ENCODE measurements around the gene SERPINI1.

SERPINI1 gene, protein sequence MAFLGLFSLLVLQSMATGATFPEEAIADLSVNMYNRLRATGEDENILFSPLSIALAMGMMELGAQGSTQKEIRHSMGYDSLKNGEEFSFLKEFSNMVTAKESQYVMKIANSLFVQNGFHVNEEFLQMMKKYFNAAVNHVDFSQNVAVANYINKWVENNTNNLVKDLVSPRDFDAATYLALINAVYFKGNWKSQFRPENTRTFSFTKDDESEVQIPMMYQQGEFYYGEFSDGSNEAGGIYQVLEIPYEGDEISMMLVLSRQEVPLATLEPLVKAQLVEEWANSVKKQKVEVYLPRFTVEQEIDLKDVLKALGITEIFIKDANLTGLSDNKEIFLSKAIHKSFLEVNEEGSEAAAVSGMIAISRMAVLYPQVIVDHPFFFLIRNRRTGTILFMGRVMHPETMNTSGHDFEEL

DNA sequence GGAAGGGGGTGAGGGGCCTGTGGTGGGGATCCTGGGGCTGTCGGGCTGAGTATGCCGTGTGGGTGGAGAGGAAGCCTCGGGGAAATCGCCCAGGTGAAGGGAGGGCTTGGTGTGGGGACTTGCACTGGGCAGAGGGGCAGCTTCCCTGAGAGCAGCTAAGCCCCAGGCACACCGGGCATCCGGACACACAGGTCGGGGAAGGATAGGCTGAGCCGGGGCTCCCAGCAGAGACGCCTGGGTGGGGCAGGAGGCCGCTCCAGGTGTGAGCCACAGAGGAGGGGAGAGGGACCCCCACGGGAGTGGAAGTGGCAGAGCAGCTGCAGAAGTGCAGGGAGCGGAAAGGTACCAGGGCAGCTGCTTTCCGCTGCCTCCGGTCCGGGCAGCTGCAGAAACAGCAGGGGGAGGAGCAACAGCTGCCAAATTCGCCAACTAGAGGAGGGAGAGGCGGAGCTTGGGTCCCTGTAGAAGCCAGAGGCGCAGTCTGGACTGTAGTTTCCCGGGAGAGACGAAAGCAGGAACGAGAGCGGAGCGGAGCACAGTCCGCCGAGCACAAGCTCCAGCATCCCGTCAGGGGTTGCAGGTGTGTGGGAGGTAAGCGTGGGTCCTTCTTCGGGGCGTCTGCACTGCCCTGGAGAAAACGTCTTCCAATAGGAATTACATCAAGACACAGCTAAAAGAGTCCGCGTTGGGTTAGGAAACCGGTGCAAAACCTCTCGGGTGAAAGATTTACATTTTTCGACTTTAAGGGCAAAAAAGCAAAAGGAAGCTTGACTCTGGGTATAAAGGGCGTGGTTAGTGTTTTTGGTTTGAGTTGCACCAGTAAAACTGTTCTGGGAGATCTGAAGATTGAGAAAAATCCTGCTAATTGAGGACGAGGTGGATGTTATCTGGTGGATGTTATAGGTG, at the start of gene SERPINI1:
Gene SERPINI1 (plus strand): TSS at position 489 of the 906 bp plus-strand sequence. CDS start 53,408 bp downstream, outside the sequence.
- peak; percentile 75 for DNase-seq

DNA sequence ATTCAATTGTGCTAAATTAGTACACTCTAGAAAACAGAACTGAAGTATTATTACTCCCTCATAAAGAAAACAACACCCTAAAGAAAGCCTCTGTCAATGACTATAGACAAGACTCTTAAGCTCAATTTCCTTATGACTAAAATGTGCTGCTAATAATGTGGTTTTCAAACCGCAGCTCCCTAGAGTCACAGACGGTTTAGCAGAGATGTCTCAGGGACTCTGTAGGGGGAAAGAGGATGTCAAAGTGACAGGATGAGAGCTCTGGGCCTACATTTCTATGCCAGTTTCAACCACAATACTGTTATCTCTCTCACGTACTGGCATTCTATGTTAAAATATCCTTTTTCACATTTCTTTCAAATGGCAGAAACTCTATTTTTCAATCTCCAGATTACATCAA, 44.2 kb upstream of the SERPINI1 start:
- no peak for DNase-seq

DNA sequence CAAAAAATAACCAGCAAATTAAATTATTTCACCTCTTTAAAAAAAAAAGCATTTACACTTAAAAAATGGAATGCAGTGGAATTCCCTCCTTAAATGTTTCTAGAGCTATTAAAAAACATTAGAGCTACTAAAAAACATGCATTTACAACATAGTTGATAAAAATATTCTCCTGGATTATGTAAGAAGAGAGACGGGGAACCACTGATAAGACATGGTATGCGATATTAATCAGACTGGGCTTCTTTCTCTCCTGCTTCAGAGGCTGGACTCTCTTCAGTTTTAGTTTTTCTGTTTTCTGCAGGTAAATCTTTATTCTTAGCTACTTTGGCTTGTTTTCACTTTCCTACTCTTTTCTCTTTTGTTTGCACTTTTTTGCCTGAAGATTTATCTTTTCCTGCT, 41.4 kb upstream of the SERPINI1 start:
- no peak for DNase-seq

DNA sequence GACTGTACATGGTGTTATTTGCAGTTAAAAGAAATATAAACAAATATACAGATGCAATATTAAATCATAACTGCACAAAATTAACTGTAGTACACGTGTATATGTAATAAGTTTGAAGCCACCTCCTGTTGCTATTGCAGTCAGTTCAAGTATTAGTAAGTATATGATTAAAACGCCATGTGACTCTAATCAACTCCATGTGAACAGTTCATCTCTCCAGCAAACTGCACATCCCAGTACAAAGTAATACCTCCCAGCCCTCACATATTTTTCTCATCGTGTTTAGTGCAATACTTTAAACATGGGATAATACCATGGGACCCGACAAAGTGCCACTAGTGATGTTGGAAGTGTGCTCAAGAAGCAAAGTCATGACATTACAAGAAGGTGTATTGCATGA, 35.5 kb upstream of the SERPINI1 start:
- no peak for DNase-seq

DNA sequence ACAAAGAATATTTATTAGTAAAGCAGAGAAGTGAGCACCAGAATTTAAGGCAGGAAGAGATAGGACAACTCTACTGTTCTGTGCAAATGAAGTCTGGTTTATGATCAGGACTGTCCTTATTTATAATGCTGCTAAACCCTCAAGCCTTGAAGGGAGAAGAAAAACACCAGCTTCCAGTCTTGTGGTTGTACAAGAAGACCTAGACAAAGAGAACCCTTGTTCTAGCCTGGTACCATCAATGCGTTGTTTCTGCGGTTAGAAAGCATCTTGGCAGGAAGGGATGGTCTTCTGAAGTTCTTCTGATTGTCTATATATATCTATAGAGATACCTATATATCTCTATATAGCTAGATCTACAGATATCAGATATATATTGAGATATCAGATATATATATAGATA, 34.6 kb upstream of the SERPINI1 start:
- no peak for DNase-seq

DNA sequence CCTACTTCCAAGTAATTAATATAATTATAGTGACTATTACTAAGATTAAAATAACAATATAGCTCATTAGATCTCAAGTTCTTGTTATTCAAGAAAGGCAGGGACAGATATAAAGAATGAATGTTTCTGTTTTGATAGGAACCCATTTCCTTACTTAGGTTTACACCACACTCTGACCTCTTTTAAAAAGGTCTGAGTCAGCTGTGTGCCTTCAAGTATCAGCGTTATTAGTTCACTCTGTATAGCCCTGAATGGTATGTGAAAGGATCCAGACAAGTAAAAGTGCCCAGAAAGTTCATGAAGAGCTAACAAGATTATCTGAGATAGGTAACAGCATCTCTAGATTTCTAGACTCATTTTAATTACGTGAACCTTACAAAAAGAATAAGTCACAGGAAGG, 29.7 kb upstream of the SERPINI1 start:
- DNase-seq, result no peak

DNA sequence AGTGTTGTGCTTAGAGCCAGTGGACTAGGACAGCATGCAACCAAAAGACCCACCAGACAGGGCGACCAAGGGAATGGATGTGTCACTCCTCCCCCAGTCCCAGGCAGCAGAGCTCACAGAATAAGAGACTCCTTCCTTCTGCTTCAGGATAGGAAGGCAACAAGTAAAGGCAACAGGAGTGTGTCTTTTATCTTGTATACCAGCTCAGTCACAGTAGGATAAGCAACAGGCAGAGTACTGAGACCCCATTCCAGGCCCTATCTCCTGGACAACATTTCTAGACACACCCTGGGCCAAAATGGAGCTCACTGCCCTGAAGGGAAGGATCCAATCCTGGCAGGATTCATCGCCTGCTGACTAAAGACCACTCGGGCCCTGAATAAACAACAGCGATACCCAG, 25.8 kb upstream of the SERPINI1 start:
- DNase-seq, result no peak

DNA sequence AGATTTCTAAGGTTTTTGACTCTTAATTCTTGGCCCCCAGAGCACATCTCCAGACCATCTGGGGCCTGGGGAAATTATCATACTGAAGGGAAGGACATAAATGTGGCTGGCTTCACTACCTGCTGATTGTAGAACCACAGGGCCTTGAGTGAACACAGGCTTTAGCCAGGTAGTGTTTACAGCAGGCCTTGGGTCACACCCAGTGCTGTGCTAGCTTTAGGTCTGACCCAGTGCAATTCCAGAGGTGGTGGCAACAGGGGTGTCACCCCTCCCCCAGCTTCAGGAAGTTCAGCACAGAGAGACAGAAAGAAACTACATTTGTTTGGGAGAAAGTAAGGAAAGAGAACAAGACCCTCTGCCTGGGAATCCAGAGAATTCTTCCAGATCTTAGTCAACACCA, 25.0 kb upstream of the SERPINI1 start:
- no peak for DNase-seq

DNA sequence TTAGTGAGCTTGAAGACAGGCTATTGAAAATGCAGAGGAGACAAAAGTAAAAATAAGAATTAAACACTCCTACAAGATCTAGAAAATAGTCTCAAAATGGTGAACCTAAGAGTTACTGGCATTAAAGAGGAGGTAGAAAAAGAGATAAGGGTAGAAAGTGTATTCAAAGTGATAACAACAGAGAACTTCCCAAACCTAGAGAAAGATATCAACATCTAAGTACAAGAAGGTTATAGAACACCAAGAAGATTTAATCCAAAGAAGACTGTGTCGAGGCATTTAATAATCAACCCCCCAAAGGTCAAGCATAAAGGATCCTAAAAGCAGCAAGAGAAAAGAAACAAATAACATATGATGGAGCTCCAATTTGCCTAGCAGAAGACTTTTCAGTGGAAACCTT, 24.1 kb upstream of the SERPINI1 start:
- DNase-seq, result no peak

DNA sequence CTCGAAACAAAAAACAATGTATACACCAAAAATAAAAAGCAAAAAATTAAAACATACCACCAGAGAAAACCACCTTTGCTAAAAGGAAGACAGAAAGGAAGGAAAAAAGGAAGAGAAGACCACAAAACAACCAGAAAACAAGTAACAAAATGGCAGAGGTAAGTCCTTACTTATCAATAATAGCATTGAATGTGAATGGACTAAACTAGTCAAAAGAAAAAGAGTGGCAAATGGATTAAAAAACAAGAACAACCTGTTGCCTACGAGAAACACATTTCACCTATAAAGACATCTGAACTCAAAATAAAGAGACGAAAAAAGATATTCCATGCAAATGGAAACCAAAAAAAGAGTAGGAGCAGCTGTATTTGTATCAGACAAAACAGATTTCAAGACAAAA, 23.1 kb upstream of the SERPINI1 start:
- DNase-seq, result no peak

DNA sequence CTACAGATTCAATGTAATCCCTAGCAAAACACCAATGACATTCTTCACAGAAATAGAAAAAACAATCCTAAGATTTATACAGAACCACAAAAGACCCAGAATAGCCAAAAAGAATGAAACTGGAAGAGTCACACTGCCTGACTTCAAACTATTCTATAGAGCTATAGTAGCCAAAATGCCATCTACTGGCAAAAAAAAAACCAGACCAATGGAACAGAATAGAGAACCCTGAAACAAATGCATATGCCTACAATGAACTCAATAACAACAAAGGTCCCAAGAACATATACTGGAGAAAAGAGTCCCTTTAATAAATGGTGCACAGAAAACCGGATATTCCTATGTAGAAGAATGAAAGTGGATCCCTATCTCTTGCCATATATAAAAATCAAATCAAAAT, 20.6 kb upstream of the SERPINI1 start:
- no peak for DNase-seq

DNA sequence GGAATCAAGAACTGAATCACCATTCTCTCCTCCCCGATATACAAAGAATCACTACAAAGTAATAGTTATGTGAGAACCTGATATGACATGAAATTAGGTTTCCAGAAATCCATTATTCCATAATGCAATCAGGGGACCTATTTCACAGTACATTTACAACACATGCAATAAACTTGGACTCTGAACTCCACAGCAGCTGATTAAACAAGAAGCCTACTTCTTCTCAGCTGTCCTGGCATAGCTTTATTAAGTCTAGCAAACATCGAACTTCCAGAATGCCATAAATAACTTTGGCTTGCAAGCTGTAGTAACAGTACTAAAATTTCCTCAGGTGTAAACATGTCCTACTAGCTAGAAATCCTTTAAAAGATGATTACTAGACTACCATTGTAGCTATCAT, 18.6 kb upstream of the SERPINI1 start:
- no peak for DNase-seq

DNA sequence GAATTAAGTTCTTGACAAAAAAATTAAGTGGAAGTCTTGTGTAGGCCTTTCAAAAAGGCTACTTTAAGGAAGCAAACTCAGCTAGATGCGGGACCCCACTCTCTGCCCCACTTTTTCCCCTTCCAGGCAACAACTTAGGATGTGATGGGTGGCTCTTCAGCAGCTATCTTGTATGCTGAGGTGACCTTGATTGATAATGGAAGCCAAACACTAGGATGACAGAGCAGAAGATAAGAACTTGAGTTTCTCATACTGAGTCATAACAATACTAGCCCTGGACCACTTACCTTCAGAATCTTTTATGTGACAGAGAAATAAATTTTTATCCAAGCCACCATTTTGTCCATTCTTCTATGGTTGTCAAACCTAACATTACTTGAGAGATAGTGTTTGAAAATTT, 16.9 kb upstream of the SERPINI1 start:
- no peak for DNase-seq

DNA sequence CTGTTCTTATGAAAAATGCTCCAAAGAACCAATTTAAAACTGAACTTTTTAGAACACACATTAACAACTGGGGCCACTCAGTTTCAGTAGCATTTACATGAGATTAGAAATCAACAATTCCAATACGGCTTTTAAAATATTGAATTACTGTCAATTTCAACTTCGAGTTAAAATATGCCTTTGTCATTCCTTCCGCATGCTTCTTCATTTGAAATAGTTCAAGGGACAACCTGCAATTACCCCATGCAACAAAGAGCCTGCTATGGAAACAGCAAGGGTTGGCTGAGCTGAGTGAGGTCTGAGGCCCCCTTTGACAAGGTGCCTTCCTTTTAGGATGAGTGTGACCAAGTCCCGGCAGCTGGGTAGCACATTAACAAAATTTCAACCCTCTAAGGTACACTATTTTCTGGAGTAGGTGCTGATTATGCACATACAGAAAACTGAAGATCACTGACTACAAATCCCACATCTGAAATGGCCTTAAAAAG, 12.5 kb upstream of the SERPINI1 start:
- no peak for DNase-seq

DNA sequence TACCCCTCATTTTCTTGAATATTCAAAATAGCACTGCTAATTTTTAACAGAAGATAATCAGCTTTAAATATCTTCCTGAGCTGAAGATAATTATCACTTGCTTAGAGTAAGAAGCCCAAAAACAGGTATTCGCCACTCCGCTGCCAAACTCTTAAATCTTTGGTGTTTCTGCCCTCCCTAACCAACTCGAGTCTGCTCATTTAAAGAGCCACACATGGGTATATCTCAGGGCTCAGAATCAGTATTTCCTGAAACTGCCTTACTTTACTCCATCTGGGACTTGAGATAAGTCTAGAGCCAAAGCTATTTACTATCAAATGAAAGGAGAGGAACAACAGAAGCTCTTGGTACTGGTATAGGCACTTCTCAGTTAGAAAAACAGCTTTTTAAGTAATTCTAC, 11.6 kb upstream of the SERPINI1 start:
- no peak for DNase-seq

DNA sequence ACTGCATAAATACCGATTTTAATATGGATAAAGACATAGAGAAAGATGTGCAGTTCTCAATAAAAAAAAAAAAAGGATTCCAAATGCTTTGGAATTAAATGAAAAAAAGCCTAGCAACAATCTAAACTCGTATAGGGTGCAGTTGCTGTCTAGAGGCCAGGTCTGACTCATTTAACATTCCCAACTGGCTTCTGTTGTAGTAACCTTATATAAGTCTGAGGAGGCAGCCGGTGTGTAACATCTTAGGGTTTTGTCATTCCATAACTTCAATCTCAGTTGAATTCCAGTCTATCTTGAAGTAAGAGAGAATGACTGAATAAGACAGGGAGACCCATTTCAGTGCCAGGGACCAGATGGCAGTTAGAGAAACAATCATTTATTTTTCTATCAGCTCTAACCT, 7.3 kb upstream of the SERPINI1 start:
- DNase-seq, result no peak

DNA sequence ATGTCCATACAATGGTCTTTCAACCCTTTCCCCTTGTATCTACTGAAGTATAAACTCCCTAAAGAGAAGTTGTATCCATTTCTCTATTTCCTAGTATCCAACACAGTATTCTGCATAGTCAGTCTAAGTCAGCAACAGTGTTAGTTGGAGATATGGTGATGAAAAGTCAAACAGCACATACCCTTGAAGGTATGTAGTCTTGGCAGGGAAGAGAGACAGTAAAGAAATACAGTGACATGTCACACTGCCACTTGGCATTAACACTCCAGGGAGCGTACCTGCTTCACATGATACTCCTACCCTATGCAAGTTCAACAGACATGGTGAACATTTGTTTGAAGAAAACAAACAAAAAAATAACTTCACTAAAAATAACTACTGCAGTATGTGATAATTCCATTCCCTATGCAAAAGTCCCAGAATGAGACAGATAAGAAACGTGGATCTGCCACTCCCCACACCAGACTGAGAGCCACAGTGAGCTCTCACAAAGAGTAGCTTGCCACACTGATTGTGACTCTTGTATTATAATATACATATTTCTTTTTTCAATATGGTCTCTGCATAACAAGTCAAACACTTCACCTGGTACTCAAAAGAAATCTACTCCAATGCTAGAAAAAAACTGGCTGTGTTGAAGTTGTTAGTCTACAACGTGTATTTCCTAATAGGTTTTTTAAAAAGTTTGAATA, 6.7 kb upstream of the SERPINI1 start:
- no peak for DNase-seq

DNA sequence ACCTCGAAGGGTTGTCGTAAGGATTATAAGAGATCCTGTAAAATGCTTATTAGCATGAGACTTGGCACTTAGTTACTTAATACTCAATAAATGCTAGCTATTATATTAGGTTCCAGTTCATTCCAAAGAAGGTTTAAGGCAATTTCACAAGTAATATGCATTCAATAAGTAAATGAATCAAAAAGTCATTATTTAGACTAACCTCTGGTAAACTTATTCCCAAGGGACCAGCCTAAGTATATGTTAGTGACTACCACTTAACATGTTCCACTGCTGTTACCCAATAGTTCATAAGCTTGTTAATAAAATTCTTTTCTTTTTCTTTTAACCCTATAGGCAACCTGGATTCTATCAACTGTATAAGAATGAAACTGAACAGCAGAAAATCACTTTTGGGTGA, 5.9 kb upstream of the SERPINI1 start:
- DNase-seq, result no peak

DNA sequence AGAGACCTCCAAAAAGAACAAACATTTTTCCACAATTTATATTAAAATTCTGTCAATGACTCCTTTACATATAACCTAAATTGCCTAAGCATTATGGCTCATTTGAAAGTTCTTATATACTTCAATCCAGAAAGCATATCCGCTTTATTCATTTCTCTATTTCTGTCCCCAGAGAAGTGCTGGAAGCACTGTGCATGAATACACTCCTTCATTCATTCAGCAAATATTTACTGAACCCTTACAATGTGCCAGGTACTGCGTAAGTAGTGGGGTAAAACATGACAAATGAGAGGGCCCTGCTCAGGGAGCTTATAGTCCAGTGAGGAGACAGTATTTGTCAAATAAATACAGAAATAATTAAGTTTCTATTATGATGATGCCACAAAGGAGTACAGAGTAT, 4.1 kb upstream of the SERPINI1 start:
- DNase-seq, result no peak

DNA sequence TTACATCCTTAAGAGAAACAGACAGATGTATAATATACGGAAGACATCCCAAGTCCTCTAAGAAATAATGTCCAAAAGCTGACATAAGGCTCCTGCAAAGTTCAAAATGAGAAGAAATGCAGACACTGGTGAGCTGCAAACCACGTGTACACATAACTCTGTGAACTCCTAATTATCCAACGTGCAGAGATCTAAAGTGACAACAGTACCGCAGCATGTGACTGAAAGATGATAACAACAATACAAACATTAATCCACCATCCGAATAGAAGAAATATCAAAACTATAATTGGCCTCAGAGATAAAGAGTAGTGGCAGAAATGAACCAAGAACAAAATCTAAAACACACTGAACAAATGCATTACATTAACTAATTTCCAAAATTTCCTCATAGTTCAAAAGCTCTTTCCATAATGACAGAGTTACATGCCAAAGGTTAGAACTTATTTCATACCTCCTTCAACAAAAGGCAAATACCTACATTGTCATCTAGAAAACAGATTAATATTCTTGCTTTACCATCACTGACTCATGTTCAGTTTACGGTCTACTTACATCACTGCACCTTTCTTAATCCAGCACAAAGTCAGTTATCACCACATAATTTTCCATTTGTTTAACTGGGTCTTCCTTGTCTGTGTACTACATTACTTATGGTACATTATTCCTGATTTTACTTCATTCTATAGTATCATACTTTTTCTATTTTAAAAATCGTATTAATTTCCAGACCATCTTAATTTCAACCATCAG, 3.0 kb upstream of the SERPINI1 start:
- no peak for DNase-seq

DNA sequence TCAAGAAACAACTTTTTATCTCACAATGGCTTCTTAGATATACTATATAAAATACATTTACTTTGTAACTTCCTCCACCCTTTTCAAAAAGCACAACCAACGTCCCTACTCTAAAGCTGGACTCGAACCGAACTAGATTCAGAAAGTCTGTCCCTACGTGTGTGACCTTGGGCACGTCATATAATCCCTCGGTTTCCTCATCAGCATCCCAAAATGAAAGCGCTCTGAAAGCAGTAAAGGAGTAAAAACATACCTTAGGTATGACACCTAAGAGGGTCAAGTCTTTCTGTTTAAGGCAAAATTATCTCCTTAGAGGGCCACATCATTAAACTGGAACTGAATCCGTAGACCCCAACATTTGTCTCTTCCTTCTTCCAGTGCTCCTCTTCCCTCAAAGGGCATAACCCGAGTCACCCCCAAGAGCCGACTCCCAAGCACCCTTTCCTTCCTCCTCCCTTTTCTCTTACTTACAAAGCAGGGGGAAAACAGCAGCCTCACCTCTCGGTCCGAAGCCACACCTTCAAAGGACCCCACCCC, 1.5 kb upstream of the SERPINI1 start:
- no peak for DNase-seq

DNA sequence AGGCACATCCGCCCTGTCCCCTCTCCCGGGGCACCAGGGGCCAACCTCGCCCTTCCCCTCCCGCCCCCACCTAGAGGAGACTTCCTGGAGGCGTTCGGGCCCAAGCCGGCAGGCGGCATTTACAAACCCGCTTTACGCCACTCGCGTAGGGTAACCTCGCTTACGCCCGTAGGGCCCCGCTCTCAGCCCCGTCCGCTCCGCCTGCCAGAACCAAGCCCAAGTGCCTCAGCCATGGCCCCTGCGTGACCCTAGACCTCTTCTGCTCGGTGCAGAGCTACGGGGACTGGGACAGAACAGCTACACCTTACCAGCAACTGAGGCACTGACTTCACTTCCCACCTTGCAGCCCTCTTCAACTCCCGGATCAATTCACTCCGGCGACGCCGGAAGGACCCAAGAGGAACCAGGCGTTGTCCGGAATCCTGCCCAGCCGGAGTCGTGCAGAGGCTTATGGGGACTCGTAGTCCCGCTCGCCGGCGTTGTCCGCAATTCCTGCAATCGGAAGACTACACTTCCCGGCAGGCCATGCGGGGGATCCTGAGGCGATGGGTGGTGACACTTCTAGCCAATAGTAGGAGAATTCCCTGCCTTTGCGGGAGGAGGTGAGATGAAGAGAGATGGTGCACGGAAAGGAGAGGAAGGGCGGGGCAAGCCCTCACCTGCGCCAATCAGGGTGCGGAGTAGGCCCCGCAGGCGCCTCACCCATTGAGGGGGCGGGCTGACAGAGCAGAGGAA, 856 bp upstream of the SERPINI1 start, which contains the start of gene PDCD10:
Gene PDCD10 (minus strand): TSS at position 395 of the 735 bp plus-strand sequence. CDS start 14,735 bp downstream, outside the sequence.
- peak; percentile 98 for DNase-seq

All from DMS79 (cell line).